IMR-90 (cell line): ENCODE measurements around the gene STAT3. TPM values are rescaled to one million over a fixed set of nuclear protein-coding genes. Genes with fewer than 3 reads are reported as not detected.

Experiments
- ATAC-seq: fragments of 200-7000 bp; cut with Tn5 transposase; 2 replicates; pipeline ENCODE4 v1.9.1; 2020; ENCODE audit warnings: low read depth, mild to moderate bottlenecking, moderate library complexity
- BruUV-seq: library from RNA; stranded (reverse); fragments of 400-500 nt; replicated peaks from 2 replicates; lab custom pipeline; 2021; lab: Mats Ljungman, UMichigan
- CTCF ChIA-PET: fragments of 300-600 bp; formaldehyde crosslinking; extraction: SDS; loops from one replicate; lab custom pipeline; 2021; ENCODE audit warnings: antibody characterized with exemption; lab: Yijun Ruan, JAX
- POLR2A ChIA-PET: fragments of 300-600 bp; sonication (Branson Sonifier 250); formaldehyde crosslinking; loops from one replicate; lab custom pipeline; 2022; ENCODE audit warnings: antibody characterized with exemption; ENCODE audit not compliant: unreplicated experiment; lab: Charles Lee
- DNase-seq: peaks from one replicate; pipeline ENCODE4 v3.0.0; 2013
- H2AFZ ChIP-seq: replicated peaks from 2 replicates; pipeline ENCODE3; 2013; ENCODE audit warnings: low read length, mild to moderate bottlenecking; ENCODE audit not compliant: poor library complexity
- H2AK5ac ChIP-seq: 2 replicates; pipeline ENCODE4 v1.6.1; 2013; ENCODE audit warnings: low read depth, low read length, inconsistent platforms
- H2AK9ac ChIP-seq: replicated peaks from 2 replicates; pipeline ENCODE3; 2013; ENCODE audit warnings: mild to moderate bottlenecking, low read depth, low read length, moderate library complexity; ENCODE audit not compliant: poor library complexity
- H2BK120ac ChIP-seq: 2 replicates; pipeline ENCODE4 v1.6.1; 2013; ENCODE audit warnings: low read depth, low read length, inconsistent platforms
- H2BK15ac ChIP-seq: 3 replicates; pipeline ENCODE4 v1.6.1; 2013; ENCODE audit warnings: low read depth, low read length, inconsistent platforms
- H2BK20ac ChIP-seq: 2 replicates; pipeline ENCODE4 v1.6.1; 2013; ENCODE audit warnings: low read depth, mild to moderate bottlenecking, inconsistent platforms, low read length, moderate library complexity
- H2BK5ac ChIP-seq: 2 replicates; pipeline ENCODE4 v1.6.1; 2013; ENCODE audit warnings: mild to moderate bottlenecking, low read depth, low read length, inconsistent platforms; ENCODE audit not compliant: poor library complexity, severe bottlenecking
- H3K14ac ChIP-seq: replicated peaks from 2 replicates; pipeline ENCODE4 v1.6.1; 2013; ENCODE audit warnings: low read depth, low read length, inconsistent platforms
- H3K18ac ChIP-seq: 2 replicates; pipeline ENCODE4 v1.6.1; 2013; ENCODE audit warnings: low read depth, low read length, control low read depth
- H3K23ac ChIP-seq: 2 replicates; pipeline ENCODE4 v1.6.1; 2013; ENCODE audit warnings: low read depth, low read length, inconsistent platforms
- H3K27ac ChIP-seq: 2 replicates; pipeline ENCODE4 v1.5.1; 2013; ENCODE audit warnings: mild to moderate bottlenecking, control low read depth, low read length; ENCODE audit not compliant: insufficient read depth
- H3K27me3 ChIP-seq: 2 replicates; pipeline ENCODE4 v1.6.1; 2013; ENCODE audit warnings: low read length; ENCODE audit not compliant: control insufficient read depth, insufficient read depth
- H3K36me3 ChIP-seq: 2 replicates; pipeline ENCODE4 v1.6.1; 2013; ENCODE audit warnings: low read length, mixed read lengths; ENCODE audit not compliant: control insufficient read depth, insufficient read depth
- H3K4ac ChIP-seq: 2 replicates; pipeline ENCODE4 v1.6.1; 2013; ENCODE audit warnings: low read depth, low read length, inconsistent platforms
- H3K4me1 ChIP-seq: 2 replicates; pipeline ENCODE4 v1.6.1; 2013; ENCODE audit warnings: low read length, mixed read lengths; ENCODE audit not compliant: control insufficient read depth, insufficient read depth
- H3K4me2 ChIP-seq: 2 replicates; pipeline ENCODE4 v1.6.1; 2013; ENCODE audit warnings: low read depth, mild to moderate bottlenecking, control low read depth, low read length, moderate library complexity
- H3K4me3 ChIP-seq: 2 replicates; pipeline ENCODE4 v1.5.1; 2013; ENCODE audit warnings: low read depth, mild to moderate bottlenecking, control low read depth, low read length, moderate library complexity; ENCODE audit not compliant: insufficient read depth
- H3K56ac ChIP-seq: 2 replicates; pipeline ENCODE4 v1.6.1; 2013; ENCODE audit warnings: low read length, inconsistent platforms; ENCODE audit not compliant: insufficient read depth; ENCODE audit errors: extremely low read depth
- H3K79me1 ChIP-seq, 2 experiments: 2 replicates each; pipeline ENCODE4 v1.6.1; 2013; ENCODE audit warnings: low read length in 2 of 2, inconsistent platforms in 1 of 2, low read depth in 1 of 2
- H3K9ac ChIP-seq: 2 replicates; pipeline ENCODE4 v1.6.1; 2013; ENCODE audit warnings: low read depth, low read length, control low read depth
- H3K9me1 ChIP-seq: 2 replicates; pipeline ENCODE4 v1.6.1; 2013; ENCODE audit warnings: low read length, inconsistent platforms; ENCODE audit not compliant: insufficient read depth
- H3K9me3 ChIP-seq: 2 replicates; pipeline ENCODE4 v1.6.1; 2013; ENCODE audit warnings: low read length; ENCODE audit not compliant: control insufficient read depth, insufficient read depth
- H4K20me1 ChIP-seq: 2 replicates; pipeline ENCODE4 v1.6.1; 2013; ENCODE audit warnings: low read length, inconsistent platforms; ENCODE audit not compliant: insufficient read depth
- H4K5ac ChIP-seq: 2 replicates; pipeline ENCODE4 v1.6.1; 2013; ENCODE audit warnings: mild to moderate bottlenecking, low read depth, low read length, control low read depth
- H4K8ac ChIP-seq, 2 experiments: 2 replicates each; pipeline ENCODE4 v1.6.1; 2013; ENCODE audit warnings: low read depth in 2 of 2, low read length in 2 of 2, control low read depth in 1 of 2, inconsistent platforms in 1 of 2
- H4K91ac ChIP-seq: 2 replicates; pipeline ENCODE4 v1.6.1; 2013; ENCODE audit warnings: low read depth, low read length, inconsistent platforms; ENCODE audit not compliant: insufficient read depth
- BHLHE40 ChIP-seq: fragments of 150-350 bp; IDR thresholded peaks from 2 replicates; pipeline ENCODE4 v1.6.1; 2016; ENCODE audit warnings: mild to moderate bottlenecking, low read depth, low read length
- CEBPB ChIP-seq: IDR thresholded peaks from 2 replicates; pipeline ENCODE4 v1.6.1; 2012; ENCODE audit warnings: low read depth, low read length, improper control_type of control experiment
- CHD1 ChIP-seq: IDR thresholded peaks from 2 replicates; pipeline ENCODE4 v1.6.1; 2012; ENCODE audit warnings: low read depth, low read length, improper control_type of control experiment
- FOS ChIP-seq: fragments of 150-350 bp; IDR thresholded peaks from 2 replicates; pipeline ENCODE4 v1.6.1; 2016; ENCODE audit warnings: low read depth, low read length
- MAFK ChIP-seq: IDR thresholded peaks from 2 replicates; pipeline ENCODE4 v1.6.1; 2012; ENCODE audit warnings: low read depth, low read length, improper control_type of control experiment
- MAZ ChIP-seq: IDR thresholded peaks from 2 replicates; pipeline ENCODE4 v1.6.1; 2012; ENCODE audit warnings: low read depth, mild to moderate bottlenecking, low read length, improper control_type of control experiment, moderate library complexity, borderline replicate concordance
- MXI1 ChIP-seq: IDR thresholded peaks from 2 replicates; pipeline ENCODE4 v1.6.1; 2012; ENCODE audit warnings: low read depth, mild to moderate bottlenecking, low read length, moderate library complexity, borderline replicate concordance
- NFE2L2 ChIP-seq: fragments of 150-350 bp; IDR thresholded peaks from 2 replicates; pipeline ENCODE4 v1.6.1; 2016; ENCODE audit warnings: low read depth, mild to moderate bottlenecking, low read length
- POLR2A ChIP-seq: IDR thresholded peaks from 2 replicates; pipeline ENCODE4 v1.6.1; 2012; ENCODE audit warnings: mild to moderate bottlenecking, low read depth, low read length
- RAD21 ChIP-seq: IDR thresholded peaks from 2 replicates; pipeline ENCODE4 v1.6.1; 2012; ENCODE audit warnings: low read length, improper control_type of control experiment
- RCOR1 ChIP-seq: IDR thresholded peaks from 2 replicates; pipeline ENCODE4 v1.6.1; 2012; ENCODE audit warnings: mild to moderate bottlenecking, low read length, improper control_type of control experiment; ENCODE audit not compliant: insufficient replicate concordance
- SMC3 ChIP-seq: fragments of 150-350 bp; IDR thresholded peaks from 2 replicates; pipeline ENCODE4 v1.6.1; 2016; ENCODE audit warnings: low read depth, mild to moderate bottlenecking, antibody characterized with exemption, low read length, moderate library complexity
- WGBS, 2 experiments: methylation state at CpG; one replicate each; pipeline versions ENCODE4 v1.1.5 to v1.1.7; 2013; ENCODE audit warnings: missing lambda C conversion rate in 2 of 2; ENCODE audit not compliant: insufficient read length in 1 of 2; ENCODE audit errors: extremely low coverage in 2 of 2; 5-methylcytosine and 5-hydroxymethylcytosine counted together
- dilution Hi-C: fragments of 300-500 bp; cut with HindIII; formaldehyde crosslinking; loops from one replicate; pipeline ENCODE4 v1.14.3; 2018; ENCODE audit warnings: low sequenced_read_pairs; ENCODE audit not compliant: unreplicated experiment
- in situ Hi-C: fragments of 300-500 bp; cut with MboI; formaldehyde crosslinking; loops from 3 replicates; pipeline ENCODE4 v1.14.3; 2019; ENCODE audit warnings: low sequenced_read_pairs, inconsistent platforms, mixed read lengths
- intact Hi-C: fragments of 100-400 bp; cut with micrococcal nuclease; formaldehyde crosslinking; loops from 2 replicates; pipeline ENCODE4 v1.10.0; 2022
- polyA plus RNA-seq, 3 experiments: library from polyadenylated mRNA; depleted of rRNA; stranded (reverse); fragments of >200 nt; gene quantifications; 2 replicates each; pipeline ENCODE4 v1.2.3, GENCODE V29; 2012; ENCODE audit warnings: low replicate concordance in 1 of 3
- total RNA-seq: library from RNA; depleted of rRNA; stranded (reverse); fragments of >200 nt; gene quantifications from 2 replicates; pipeline ENCODE4 v1.2.3, GENCODE V29; 2012
- TF ChIP-seq, protein P1 (sequence below): conservative IDR thresholded peaks from 2 replicates; pipeline ENCODE4 v1.5.1; 2012; ENCODE audit warnings: mild to moderate bottlenecking, low read depth, low read length, improper control_type of control experiment

The STAT3 gene
- total and polyA plus RNA-seq, 2 of the 4 experiments (the other 2 are of a cell fraction): 47.2 to 66.3 TPM

DNA sequence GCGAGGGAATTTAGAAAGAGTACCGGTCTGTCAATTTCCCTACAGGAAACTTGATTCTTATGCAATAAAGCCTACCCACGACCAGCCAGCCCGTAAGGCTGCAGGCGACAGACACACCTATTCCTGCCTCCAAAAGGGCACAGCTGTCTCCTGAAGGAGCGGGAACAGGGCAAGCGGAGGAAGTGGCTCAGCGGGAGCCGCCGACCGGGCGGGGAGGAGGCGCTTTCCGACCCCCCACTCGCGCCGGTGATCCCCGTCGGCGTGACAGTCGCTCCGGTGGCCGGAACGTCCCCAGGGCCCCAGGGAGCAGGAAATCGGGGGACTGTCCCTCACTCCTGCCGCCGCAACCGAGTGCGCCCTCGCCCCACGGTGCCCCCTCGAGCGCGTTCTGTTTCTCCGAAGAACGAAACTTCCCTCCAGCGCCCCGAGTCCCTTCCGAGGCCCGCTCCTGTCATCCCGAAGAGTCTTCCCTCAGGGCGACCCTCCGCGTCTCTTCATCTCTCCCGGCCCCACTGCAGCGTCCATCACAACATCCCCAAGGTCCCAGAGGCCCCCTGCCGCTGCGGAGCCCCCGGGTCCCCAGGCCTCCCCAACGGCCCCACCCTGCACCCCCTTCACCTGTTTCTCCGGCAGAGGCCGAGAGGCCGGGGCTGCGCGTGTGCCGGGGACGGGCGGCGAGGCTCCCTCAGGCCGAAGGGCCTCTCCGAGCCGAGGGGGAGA, 421 bp downstream of the STAT3 start (continued):
- TF ChIP-seq MXI1: no peak

DNA sequence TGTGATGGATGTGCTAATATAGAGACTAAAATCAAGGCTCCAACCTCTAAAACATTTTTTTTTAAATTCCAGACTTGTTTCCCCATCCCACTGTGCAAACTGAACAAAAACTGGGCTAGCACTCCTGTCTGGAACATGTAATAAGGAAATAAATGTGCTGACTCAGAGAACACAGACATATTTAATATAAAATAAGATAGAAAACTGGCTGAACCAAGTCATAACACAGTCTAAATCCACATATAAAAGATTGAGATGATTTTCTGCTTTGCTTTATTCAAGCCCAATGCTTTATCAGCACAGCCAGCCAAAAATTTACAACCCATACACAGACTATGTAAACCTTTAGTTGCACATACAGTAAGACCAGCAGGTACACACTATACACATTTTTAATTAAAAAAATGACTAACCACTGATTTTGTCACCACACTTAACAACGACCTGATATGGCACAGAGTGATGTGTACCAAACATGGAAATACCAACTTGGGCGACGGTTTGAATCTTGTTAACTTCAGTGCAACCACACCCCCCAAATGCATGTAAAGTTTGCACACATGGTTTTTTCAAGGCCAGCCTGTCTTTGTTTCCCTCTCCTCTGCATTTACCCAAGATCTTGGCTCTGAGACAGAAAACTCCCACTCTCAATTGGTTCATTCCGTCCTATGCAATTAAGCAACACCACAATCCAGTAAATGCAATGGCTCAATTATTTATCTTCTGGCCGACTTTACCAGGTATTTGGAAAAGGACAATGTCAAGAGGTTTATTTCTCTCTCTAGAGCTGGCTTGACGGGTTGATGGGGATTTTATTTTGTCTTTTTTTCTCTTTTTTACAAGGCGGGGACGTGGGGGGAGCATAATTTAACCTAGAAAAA, 1.2 kb downstream of the STAT3 start:
- Histone ChIP-seq H3K4ac (peak overlapping the region; percentile 22; the same call in 1 of the 2 replicates), H2AK5ac (no peak overlapping the region), H3K27me3 (no peaks in the 10 kb centered on the region), H4K91ac (no peak overlapping the region), H2BK15ac (no peak overlapping the region), H2AK9ac (no peak overlapping the region), H4K8ac (peak overlapping the region in 1 of 2 experiments; percentile 6; a peak in 1 of 4 replicates), H3K79me1 (peaks cover 12 to 73% of the 10 kb centered on the region in 2 experiments; a peak in 2 of 4 replicates), H2BK120ac (no peak overlapping the region), H2AFZ (no peak overlapping the region), H3K4me2 (peak overlapping the region; percentile 84), H3K18ac (no peak overlapping the region), H3K9me3 (no peaks in the 10 kb centered on the region), H3K9ac (peak overlapping the region; percentile 94), H3K23ac (peak overlapping the region; percentile 86; the same call in 1 of the 2 replicates), H4K5ac (no peak overlapping the region), H3K4me3 (peak overlapping the region; percentile 99), H3K27ac (peak overlapping the region; percentile 92; the same call in 1 of the 2 replicates), H4K20me1 (peaks cover 60% of the 10 kb centered on the region), H3K14ac (peak overlapping the region; percentile 18; the same call in 1 of the 2 replicates), H3K36me3 (peaks cover 3% of the 10 kb centered on the region; the same call in 1 of the 2 replicates), H2BK20ac (no peak overlapping the region), H3K56ac (peak overlapping the region; percentile 53; the same call in 1 of the 2 replicates), H3K9me1 (peaks cover 9% of the 10 kb centered on the region), H3K4me1 (peaks cover 6% of the 10 kb centered on the region), H2BK5ac (peak overlapping the region; percentile 90)
- in situ Hi-C loops (no loop called here), dilution Hi-C loops (no loop called here), intact Hi-C loops (loop anchor here (1.0 kb wide), 1 partner anchor 65 kb away; no protein-coding TSS in a partner anchor)
- WGBS, 2 experiments: no CpG with 5 or more reads among the region's 8 CpGs
- ChIA-PET POLR2A (no interaction called here), CTCF (no interaction called here)
- no TSS peak for BruUV-seq
- DNase-seq (peak; percentile 74), ATAC-seq (no peak)
- TF ChIP-seq, protein P1, sequence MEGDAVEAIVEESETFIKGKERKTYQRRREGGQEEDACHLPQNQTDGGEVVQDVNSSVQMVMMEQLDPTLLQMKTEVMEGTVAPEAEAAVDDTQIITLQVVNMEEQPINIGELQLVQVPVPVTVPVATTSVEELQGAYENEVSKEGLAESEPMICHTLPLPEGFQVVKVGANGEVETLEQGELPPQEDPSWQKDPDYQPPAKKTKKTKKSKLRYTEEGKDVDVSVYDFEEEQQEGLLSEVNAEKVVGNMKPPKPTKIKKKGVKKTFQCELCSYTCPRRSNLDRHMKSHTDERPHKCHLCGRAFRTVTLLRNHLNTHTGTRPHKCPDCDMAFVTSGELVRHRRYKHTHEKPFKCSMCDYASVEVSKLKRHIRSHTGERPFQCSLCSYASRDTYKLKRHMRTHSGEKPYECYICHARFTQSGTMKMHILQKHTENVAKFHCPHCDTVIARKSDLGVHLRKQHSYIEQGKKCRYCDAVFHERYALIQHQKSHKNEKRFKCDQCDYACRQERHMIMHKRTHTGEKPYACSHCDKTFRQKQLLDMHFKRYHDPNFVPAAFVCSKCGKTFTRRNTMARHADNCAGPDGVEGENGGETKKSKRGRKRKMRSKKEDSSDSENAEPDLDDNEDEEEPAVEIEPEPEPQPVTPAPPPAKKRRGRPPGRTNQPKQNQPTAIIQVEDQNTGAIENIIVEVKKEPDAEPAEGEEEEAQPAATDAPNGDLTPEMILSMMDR: no peak
- TF ChIP-seq CEBPB (peak; percentile 90), MXI1 (peak; percentile 97), CHD1 (no peak), BHLHE40 (no peak), MAZ (no peak), POLR2A (no peak), MAFK (peak; percentile 86), RAD21 (no peak), SMC3 (no peak), NFE2L2 (no peak), RCOR1 (no peak), FOS (no peak)
